MM.1S (cell line): ENCODE data around the gene CTNND1.

Experiments used
- DNase-seq: peaks from one replicate; pipeline ENCODE4 v3.0.0-alpha.2; 2015
- H2AFZ ChIP-seq: fragments of 300-600 bp; sonication (generic); 2 replicates; pipeline ENCODE4 v1.6.0; 2016; ENCODE audit warnings: antibody characterized with exemption, low read length
- H3F3A ChIP-seq: fragments of 300-600 bp; sonication (generic); 2 replicates; pipeline ENCODE4 v1.6.1; 2016; ENCODE audit warnings: mild to moderate bottlenecking, antibody characterized with exemption, low read length, moderate library complexity, mixed read lengths; ENCODE audit not compliant: insufficient read depth
- H3K27ac ChIP-seq: fragments of 300-600 bp; sonication (generic); 2 replicates; pipeline ENCODE4 v1.5.1; 2016; ENCODE audit warnings: mild to moderate bottlenecking, low read length
- H3K27me3 ChIP-seq: fragments of 300-600 bp; sonication (generic); replicated peaks from 2 replicates; pipeline ENCODE4 v1.6.0; 2016; ENCODE audit warnings: low read length; ENCODE audit not compliant: insufficient read depth
- H3K36me3 ChIP-seq: fragments of 300-600 bp; sonication (generic); replicated peaks from 2 replicates; pipeline ENCODE4 v1.6.1; 2016; ENCODE audit warnings: mild to moderate bottlenecking, low read length, mixed read lengths; ENCODE audit not compliant: insufficient read depth
- H3K4me1 ChIP-seq: fragments of 300-600 bp; sonication (generic); 2 replicates; pipeline ENCODE4 v1.6.1; 2016; ENCODE audit warnings: low read length, mixed read lengths
- H3K4me2 ChIP-seq: fragments of 300-600 bp; sonication (generic); 2 replicates; pipeline ENCODE4 v1.6.0; 2016; ENCODE audit warnings: low read depth, low read length
- H3K4me3 ChIP-seq: fragments of 300-600 bp; sonication (generic); 2 replicates; pipeline ENCODE4 v1.5.1; 2016; ENCODE audit warnings: low read length, mixed read lengths
- H3K79me2 ChIP-seq: fragments of 300-600 bp; sonication (generic); 2 replicates; pipeline ENCODE4 v1.6.1; 2016; ENCODE audit warnings: mixed run types, low read length, mixed read lengths
- H3K9ac ChIP-seq: fragments of 300-600 bp; sonication (generic); 2 replicates; pipeline ENCODE4 v1.6.1; 2016; ENCODE audit warnings: low read length, mixed read lengths
- H3K9me2 ChIP-seq: fragments of 300-600 bp; sonication (generic); replicated peaks from 2 replicates; pipeline ENCODE4 v1.6.1; 2016; ENCODE audit warnings: mild to moderate bottlenecking, low read length, mixed read lengths; ENCODE audit not compliant: insufficient read depth
- H3K9me3 ChIP-seq: fragments of 300-600 bp; sonication (generic); replicated peaks from 2 replicates; pipeline ENCODE4 v1.6.1; 2016; ENCODE audit warnings: mild to moderate bottlenecking, low read length, mixed read lengths; ENCODE audit not compliant: insufficient read depth
- H4K20me1 ChIP-seq: fragments of 300-600 bp; sonication (generic); 2 replicates; pipeline ENCODE4 v1.6.1; 2016; ENCODE audit warnings: mild to moderate bottlenecking, low read length, moderate library complexity, mixed read lengths; ENCODE audit not compliant: insufficient read depth
- CTCF ChIP-seq: fragments of 300-600 bp; sonication (generic); IDR thresholded peaks from 2 replicates; pipeline ENCODE4 v1.5.1; 2016; ENCODE audit warnings: antibody characterized with exemption, low read length, mixed read lengths
- EZH2 ChIP-seq: fragments of 300-600 bp; sonication (generic); optimal IDR thresholded peaks from 2 replicates; pipeline ENCODE3; 2017; ENCODE audit warnings: low read depth, mild to moderate bottlenecking, antibody characterized with exemption, low read length, mixed read lengths
- EZH2phosphoT487 ChIP-seq: fragments of 300-600 bp; sonication (generic); IDR thresholded peaks from 2 replicates; pipeline ENCODE4 v1.6.1; 2018; ENCODE audit warnings: antibody characterized with exemption, low read length

CTNND1 gene

GRCh38 chr11:57802411-57802810 lies 40.8 kb downstream of the CTNND1 start:
- Histone ChIP-seq H3K27me3 (no peaks in the 10 kb centered on the region), H3K4me2 (no peak overlapping the region), H3K27ac (no peak overlapping the region), H3K9ac (no peak overlapping the region), H3K4me1 (peaks cover 13% of the 10 kb centered on the region), H3F3A (no peaks in the 10 kb centered on the region), H3K9me3 (no peaks in the 10 kb centered on the region), H3K9me2 (no peaks in the 10 kb centered on the region), H3K4me3 (no peak overlapping the region), H3K36me3 (no peaks in the 10 kb centered on the region), H2AFZ (no peak overlapping the region), H3K79me2 (no peaks in the 10 kb centered on the region), H4K20me1 (no peaks in the 10 kb centered on the region)
- TF ChIP-seq EZH2phosphoT487 = no peak
- TF ChIP-seq EZH2 = no peak
- no peak for TF ChIP-seq CTCF
- DNase-seq = no peak

GRCh38 chr11:57804466-57804865 lies 42.9 kb downstream of the CTNND1 start:
- Histone ChIP-seq H3K4me3 (no peak overlapping the region), H3K9ac (no peak overlapping the region), H3F3A (no peaks in the 10 kb centered on the region), H2AFZ (no peak overlapping the region), H3K4me2 (no peak overlapping the region), H3K27ac (no peak overlapping the region), H3K27me3 (no peaks in the 10 kb centered on the region), H4K20me1 (no peaks in the 10 kb centered on the region), H3K79me2 (no peaks in the 10 kb centered on the region), H3K9me3 (no peaks in the 10 kb centered on the region), H3K36me3 (no peaks in the 10 kb centered on the region), H3K9me2 (no peaks in the 10 kb centered on the region), H3K4me1 (peaks cover 13% of the 10 kb centered on the region)
- no peak for DNase-seq
- TF ChIP-seq EZH2 (no peak), EZH2phosphoT487 (no peak)

- Histone ChIP-seq H3K9me3 (no peaks in the 10 kb centered on the region), H3K9me2 (no peaks in the 10 kb centered on the region), H3K27ac (no peak overlapping the region), H2AFZ (no peak overlapping the region), H3K9ac (no peak overlapping the region), H4K20me1 (no peaks in the 10 kb centered on the region), H3K27me3 (no peaks in the 10 kb centered on the region), H3K36me3 (no peaks in the 10 kb centered on the region), H3K4me3 (no peak overlapping the region), H3K4me1 (peaks cover 9% of the 10 kb centered on the region), H3K4me2 (no peak overlapping the region), H3K79me2 (no peaks in the 10 kb centered on the region), H3F3A (no peaks in the 10 kb centered on the region)
- DNase-seq = no peak
- TF ChIP-seq EZH2phosphoT487 = no peak
- TF ChIP-seq CTCF = no peak
- TF ChIP-seq EZH2 = no peak
These were observed 44.2 kb downstream of the CTNND1 start for GRCh38 chr11:57805780-57806179.

GRCh38 chr11:57812634-57813033 lies 51.0 kb downstream of the CTNND1 start:
- no peaks in the 10 kb centered on the region for H3K36me3 ChIP-seq
- no peak for DNase-seq
- TF ChIP-seq EZH2 = no peak
- TF ChIP-seq CTCF = no peak
- TF ChIP-seq EZH2phosphoT487 = no peak

More at GRCh38 chr11:57812634-57813033, 51.0 kb downstream of the CTNND1 start:
- Histone ChIP-seq H3K4me3 (no peak overlapping the region), H4K20me1 (no peaks in the 10 kb centered on the region), H3K4me2 (no peak overlapping the region), H3K9me3 (no peaks in the 10 kb centered on the region), H3K4me1 (no peaks in the 10 kb centered on the region), H3K27ac (no peak overlapping the region), H3K9ac (no peak overlapping the region), H3F3A (no peaks in the 10 kb centered on the region), H3K27me3 (no peaks in the 10 kb centered on the region), H2AFZ (no peak overlapping the region), H3K9me2 (no peaks in the 10 kb centered on the region), H3K79me2 (no peaks in the 10 kb centered on the region)
